Kasumi-1 (cell line): ENCODE measurements around the gene TCTA.

Source experiments
- DNase-seq, 2 experiments: peaks; one replicate each; lab custom pipeline; 2025; lab: John Stamatoyannopoulos, UW

The TCTA gene

DNA sequence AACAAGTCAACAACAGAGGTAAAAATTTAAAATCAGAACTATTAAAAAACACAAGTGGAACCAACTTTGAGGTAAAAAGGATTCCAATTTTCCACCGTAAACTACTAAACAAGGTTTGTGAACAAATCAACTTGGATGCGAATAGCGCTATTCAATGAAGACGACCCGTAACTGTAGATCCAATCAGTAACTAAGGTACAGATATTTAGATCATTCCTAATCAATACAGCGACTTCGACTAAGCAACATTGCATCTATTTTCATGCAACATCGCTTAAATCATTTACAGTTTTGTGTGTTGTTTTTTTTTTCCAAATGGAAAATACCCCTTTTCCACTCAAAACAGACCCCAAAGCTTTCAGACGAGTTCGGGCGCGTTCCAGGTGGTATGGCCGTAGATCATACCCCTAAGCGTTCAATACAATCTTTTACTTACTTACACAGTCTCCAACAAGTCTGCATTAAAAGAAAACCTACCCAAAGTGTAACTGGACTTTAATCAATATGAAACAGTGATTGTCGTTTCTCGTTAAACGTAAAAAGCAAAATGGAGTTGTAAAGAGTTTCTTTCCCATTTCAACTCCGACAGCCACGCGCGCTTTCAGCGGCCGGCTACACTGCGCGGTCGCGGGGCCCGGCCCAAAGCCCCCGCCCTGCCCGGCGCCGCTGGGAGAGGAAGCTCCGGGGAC lies 1.2 kb upstream of the TCTA start:
- no peak for DNase-seq

DNA sequence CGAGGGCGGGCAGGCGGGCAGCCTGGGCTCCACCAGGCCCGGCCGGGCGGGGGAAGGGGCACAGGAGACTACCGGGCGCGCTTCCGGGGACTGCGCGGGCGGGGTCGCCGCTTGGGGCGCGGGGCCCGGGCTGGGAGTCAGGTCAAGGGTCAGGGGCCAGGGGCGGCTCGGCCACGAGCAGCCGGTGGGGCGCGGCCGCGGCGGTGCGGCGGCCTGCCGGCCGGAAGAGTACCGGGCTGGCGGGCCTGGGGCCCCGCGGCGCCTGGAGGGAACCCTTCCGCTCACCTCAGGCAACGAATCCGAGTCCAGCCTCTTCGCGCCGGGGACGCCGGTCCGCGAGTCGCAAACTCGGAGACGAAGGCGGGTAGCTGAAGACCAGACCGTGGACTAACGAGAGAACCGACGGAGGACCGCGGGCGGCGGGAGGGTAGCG lies 672 bp upstream of the TCTA start:
- DNase-seq = no peak

DNA sequence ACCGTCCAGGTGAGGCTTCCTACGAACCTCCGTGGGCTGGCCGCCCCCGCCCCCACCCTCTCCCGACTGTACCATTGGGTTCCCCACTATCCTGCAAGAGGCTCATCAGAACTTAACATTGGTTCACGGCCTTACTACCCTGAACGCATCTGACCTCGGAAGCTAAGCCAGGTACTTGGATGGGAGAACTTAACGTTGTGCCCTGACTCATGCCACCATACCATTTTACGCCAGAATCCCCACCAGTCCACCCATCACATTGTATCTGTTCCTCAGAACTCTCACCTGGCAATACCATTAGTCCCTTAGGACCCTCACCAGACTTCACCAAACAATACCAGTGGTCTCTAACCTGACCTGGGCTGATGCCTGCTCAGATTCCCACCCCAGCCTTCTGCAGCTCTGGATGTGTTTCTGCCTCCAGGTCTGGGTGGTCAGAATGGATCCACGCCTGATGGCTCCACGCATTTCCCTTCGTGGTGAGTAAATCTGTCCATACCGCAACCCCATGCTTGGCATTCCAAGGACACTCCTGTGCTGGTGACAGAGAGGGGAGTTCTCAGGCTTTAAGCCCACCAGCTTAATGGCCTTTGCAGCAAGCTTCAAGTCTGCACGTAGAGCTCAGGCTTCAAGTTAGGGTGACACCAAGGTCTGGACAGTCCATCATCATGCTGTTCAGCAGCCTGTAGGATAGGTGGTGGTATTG lies 562 bp downstream of the TCTA start:
- DNase-seq = no peak

DNA sequence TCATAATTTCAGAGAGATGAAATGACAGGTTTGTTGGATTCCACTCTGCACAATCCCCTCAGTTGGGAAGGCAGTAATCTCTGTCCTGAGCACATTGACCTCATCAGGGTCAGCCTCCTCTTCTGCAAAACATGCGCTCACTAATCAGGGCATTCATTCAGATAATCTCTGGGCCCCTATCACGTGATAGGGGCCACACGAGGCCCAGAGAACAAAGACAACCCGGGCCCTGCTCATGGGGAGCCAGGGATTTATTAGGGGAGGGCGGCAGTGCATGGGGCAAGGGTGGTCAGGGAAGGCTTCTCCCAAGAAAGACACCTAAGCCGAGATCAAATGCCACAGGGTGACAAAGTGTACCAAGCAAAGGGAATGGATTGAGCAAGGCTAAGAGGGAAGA lies 1.1 kb downstream of the TCTA start:
- no peak for DNase-seq

DNA sequence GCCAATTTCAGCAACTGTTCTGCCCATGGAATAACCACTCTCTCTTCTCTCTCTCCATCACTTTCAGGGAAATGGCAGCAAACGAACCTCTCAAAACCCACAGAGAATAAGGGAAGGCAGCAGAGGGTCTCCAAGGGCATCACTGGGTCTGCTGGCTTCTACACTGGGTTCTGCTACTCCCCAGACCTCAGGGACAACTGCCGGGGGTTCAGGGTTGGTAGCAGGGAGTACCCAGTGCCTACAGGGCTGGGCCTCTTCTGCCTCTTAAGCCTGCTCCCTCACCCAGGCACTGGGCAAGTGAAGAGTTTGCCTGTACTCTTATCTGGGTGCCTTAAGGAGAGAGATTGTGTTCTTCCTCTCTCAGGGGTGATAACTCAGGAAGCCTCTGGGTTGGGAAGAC lies 2.5 kb downstream of the TCTA start:
- no peak for DNase-seq

DNA sequence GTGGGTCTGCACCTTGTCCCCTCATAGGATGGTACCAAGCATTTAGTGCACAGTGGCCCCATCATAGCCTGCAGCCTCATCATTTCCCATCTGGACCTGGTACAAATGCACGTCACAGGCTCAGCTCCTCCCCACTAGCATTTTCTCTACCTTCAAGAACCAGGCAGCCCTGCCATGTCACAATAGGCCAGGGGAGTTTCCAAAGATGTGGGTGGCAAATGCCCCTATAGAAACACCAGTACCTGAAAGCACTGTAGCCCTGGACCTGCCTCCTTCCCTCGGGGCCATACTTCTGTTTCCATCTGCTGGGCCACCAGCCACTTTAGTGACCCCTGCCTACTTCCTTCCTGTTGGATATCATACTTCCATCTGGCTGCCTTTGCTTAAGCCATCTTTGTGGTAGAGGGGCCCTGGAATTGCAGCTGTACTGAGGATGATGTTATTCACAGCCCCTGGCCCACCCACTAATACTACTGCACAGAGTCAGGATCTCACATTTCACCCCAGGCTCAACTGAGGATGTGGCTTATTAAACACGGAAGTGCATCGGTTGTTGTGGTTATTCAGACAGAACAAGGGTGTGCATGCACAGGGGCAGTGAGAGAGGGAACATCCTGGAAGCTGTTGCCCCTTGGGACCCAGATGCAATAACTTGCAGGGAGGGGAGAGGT lies 3.8 kb downstream of the TCTA start:
- DNase-seq = peak; percentile 92 to 93

DNA sequence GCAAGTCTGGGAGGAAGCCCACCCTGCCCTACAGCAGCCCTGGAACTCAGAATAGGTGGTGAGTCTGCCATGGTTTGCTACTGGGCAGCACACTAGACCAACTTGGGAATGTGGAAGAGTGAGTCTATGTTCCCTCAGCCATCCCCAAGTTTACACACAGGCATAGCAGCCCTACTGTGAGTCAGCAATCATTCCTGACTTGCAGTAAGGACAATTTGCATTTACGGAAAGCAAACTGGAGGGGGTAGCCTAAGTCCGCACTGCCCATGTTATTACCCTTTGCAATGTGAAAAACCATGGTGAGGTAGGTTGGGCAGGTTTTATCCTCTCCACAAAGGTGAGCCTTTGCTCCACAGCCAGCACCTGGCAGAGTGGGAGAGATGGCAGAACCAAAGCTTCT lies 4.6 kb downstream of the TCTA start:
- no peak for DNase-seq

DNA sequence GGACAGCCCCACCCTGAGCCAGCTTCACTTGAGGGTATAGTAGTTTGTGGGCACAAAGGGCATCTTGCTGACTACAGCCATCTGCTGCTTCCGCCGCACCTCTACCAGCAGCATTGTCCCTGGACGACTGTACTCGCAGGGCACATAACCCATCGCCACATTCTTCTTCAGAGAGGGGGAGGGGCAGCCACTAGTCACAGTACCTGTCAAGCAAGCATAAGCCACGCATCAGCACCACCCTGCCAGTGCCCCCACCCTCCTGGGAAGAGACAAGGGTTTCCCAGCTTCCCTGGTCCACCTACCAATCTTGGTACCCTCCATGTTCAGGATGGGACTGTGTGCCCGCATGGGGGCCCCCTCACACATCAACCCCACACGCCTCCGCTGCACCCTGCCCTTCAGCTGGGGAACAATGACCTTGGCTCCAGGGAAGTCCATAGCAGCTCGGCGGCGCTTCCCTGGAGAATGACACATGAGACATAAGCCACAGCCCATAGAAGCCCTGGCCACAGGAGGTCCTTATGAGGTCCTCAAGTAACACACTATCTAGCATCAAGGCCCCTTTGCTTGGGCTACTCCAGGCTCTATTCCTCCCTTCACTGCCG lies 5.4 kb downstream of the TCTA start:
- no peak for DNase-seq

DNA sequence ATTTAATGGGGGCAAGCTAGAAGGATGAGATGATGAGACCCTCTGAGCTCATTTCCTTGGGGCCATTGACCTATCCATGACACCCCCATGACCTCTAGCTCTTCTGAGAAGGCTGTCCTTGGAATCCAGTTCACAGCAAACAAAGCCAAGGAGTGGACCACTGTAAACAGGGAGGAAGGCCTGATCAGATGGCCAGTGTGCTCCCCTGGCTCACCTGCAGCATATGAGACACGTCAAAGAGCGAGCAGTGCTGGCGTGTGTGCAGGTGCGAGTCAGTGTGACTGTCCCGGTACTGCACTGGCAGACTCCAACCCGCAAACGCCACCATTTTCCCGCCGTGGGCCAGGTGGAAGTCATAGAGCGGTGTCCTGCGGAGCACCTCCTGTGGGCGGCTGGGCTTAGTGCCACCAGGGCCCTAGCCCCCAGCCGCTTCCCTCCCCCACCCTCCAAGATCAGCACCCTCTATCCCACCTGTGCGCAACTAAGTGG lies 9.7 kb downstream of the TCTA start:
- no peak for DNase-seq

DNA sequence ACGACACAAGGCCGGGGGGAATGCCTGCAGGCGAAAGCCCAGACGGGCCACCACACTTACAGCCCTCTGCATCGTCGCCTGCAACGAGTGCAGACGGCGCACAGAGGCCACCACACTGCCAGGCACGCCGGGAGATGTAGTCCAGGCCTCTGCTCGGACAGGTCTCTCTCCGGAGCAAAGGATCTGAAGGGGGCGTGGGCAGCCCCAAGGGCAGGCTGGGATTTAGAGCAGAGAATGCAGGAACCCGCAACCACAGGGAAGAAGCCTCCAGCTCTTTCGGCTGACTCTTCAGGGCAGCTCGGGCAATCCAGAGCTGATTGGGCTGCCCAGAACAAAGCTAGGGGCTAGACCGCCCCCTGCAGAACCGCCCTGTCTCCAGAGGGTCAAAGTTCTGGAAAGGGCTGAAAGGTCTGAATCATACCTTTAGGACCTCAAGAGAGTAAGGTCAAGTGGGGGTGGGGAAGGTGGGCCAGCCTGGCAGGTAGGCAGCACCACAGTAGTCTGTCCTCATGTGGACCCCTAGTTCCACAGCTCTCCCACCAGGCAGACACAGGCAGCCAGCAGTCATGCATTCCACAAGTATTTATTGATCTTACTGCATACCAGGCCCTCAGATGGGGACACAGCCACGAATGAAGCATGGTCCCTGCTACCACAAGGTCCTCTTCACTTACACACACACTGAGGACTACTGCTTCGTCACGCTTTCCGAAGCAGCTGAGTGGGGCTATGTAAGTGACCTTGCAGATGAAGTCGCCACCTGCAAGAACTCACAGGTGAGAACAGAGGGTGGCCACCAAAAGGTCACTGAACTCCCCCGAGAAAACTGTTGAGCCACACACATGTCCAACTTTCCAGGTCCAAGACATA lies 10.4 kb downstream of the TCTA start, which contains the start of gene AMT:
AMT (minus strand) TSS at position 95 of the 870 bp plus-strand sequence; CDS start at position 72, 23 bp downstream.
- DNase-seq = no peak

DNA sequence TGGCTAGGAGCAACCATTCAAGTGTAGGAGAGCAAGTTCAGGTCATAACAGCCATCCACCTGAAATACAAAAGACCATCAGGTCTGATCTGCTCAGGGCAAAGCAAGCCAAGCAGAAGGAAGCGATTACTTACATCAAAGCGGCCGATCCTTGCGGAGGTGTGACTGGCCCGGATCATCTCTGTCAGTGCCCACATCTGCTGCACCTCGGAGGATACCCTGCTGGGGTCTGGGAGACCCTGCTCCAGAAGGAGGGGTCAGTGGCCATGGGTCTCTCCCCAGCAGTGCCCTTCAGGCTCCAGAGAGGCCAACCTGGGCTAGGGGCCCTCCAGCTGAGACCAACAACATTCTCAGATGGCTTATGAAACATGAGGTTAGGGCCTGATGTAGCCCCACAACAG lies 12.6 kb downstream of the TCTA start:
- DNase-seq = no peak

DNA sequence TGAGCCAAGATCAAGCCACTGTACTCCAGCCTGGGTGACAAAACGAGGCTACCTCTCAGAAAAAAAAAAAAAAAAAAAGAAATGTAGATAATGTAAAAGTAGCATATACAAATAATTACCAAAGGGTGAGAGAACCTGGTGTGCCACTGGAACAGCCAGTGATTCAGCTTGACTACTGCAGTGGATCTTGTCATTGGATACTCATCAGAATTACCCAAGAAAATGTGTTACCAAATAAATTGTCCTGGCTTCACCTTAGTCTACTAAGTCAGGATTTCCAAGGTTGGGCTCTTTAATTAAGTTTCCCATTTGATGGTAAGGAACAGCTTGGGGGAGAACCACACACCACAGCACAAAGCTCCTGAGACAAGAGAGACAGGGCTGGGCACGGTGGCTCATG lies 15.4 kb downstream of the TCTA start:
- no peak for DNase-seq

DNA sequence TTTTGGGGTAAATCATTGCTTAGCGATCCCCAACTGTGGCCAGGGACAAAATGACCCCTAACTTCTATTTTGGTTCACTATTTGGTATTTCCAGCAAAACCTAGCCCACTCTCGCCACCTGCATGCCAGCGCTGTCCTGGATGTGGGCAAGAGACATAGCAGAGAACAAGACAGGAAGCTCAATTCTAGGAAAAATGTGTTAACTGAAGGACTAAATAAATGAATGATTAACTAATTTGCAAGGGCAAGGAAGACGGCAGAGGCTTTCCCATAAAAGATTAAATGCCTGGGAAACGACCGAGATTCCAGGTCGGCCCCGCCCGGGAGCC lies 16.5 kb downstream of the TCTA start:
- DNase-seq = peak in 1 of 2 experiments; percentile 34

DNA sequence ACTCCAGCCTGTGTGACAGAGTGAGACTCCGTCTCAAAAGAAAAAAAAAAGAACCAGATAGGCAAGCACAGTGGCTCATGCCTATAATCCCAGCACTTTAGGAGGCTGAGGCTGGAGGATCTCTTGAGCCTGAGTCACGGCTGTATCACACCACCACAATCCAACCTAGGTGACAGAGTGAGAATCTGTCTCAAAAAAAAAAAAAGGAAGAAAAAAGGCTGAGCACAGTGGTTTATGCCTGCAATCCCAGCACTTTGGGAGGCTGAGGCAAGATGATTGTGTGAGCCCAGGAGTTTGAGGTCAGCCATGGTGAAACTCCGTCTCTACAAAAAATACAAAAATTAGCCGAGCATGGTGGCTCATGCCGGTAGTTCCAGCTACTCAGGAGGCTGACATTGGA lies 22.5 kb downstream of the TCTA start:
- no peak for DNase-seq

DNA sequence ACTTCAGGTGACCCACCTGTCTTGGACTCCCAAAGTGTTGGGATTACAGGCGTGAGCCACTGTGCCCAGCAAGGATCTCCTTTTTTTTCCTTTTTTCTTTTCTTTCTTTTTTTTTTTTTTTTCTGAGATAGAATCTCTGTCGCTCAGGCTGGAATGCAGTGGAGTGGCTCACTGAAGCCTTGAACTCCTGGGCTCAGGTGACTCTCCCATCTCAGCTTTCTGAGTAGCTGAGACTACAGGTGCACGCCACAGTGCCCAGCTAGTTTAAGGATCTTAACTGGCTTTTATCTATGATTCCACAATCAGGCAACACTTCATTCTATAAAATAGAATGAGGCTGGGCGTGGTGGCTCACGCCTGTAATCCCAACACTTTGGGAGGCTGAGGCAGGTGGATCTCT lies 33.2 kb downstream of the TCTA start:
- no peak for DNase-seq

DNA sequence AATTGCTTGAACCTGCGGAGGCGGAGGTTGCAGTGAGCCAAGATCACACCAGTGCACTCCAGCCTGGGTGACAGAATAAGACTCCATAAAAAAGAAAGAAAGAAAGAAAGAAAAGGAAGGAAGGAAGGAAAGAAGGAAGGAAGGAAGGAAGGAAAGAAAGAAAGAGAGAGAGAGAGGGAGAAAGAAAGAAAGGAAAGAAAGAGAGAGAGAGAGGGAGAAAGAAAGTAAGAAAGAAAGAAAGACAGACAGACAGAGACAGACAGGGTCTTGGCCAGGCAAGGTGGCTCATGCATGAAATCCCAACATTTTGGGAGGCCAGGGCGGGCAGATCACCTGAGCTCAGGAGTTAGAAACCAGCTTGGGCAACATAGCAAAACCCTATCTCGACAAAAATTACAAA lies 41.4 kb downstream of the TCTA start:
- no peak for DNase-seq

DNA sequence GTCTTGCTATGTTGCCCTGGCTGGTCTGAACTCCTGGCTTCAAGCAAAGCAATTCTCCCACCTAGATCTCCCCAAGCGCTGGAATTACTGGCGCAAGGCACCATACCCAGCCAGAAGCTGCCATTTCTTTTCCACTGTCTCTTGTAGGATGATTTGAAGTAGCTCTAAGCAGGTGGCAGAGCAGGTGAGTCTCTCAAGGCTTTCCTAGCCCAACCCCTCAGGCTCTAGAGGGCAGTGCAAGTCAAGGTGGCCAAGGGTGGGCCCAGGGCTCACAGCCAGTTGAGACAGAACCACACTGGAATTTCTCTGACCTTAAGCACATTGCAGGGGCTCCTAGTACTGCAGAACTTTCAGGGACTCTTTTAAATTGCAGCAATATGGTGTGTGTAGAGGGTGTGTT lies 42.2 kb downstream of the TCTA start:
- DNase-seq = no peak

DNA sequence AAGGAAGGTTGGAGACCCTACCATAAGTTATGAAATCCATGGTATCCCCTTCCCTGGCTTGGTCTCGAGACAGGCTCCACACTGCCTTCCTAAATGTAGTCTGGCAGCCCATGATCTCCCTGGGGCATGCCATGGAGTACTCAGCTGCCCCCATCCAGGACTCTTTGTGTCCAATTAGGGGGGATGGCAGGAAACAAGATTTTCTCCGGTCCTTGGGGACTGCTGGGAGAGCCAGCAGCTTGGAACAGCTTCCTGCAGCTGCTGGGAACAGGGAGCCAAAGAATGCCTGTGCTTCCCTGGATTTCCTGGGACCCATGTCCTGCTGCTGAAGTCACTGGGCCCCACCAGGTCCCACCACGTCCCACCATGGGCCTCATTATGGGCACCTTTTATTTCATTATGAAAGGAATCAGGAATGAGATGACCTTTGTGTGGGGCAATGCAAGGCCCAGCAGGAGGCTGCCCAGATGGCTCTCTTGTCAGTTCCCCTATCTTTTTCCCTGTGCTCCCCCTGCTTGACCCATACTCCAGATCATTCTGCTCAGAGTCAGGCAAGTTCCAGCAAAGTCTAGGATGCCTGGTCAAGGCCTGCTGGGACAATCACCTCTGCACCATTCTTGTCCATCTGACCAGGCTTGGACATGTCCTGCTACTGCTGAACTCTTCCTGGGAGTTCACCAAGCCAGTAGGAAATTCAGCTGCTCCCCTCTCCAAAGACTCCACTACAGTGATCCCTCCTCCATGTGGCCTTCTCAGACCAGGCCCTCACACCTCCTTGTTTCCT lies 42.9 kb downstream of the TCTA start:
- no peak for DNase-seq

DNA sequence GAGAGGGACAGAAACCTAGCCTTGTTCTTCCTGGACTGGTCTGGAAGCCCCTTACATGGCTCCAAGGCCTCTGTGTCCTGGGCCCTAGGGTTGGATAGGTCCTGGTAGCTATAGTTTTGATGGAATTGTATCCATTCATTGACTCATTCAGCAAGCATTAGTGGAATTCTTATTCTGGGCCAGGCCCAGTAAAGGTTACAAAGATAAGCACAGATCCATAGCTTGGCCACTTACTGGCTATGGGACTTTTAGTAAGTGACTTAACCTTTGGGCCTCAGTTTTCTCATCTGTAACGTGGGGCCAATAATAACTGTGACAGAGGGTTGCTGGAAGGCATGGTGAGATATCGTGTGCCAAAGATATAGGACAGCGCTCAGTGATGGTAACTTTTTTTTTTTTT lies 44.2 kb downstream of the TCTA start:
- no peak for DNase-seq

DNA sequence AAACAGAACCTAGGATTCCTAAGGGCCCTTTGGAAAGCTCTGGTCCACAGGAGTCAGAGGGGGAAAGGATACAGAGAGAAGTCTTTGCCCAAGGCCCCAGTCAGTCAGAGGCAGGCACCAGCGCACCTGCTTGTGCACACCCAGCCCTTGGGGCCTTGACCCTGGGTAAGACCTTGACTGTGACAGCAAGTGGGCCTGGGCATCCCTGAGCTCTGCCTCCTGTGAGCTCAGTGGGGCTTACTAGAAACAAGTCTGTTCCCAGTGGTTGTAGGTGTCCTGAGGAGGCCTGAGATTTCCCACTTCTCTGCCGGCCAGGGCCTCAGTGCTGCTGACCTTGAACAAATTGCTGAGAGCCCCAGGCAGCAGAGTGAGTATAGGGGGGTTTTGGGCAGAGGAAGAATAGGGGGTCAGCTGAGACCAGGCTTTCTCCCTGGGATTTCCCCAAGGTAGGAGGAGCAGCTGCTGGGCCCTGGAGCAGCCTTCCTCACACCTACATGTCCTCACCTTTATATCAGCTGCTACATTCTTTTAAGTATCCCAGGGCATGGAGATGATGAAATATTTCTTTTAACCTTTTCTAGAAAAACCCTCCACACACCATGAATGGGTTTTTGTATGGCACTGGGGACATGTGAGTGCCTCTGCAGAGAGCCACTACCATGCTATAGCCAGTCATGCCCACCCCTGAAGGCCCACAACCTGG lies 48.1 kb downstream of the TCTA start:
- DNase-seq = no peak
